K562 (cell line): ENCODE measurements around the gene DYNC1I1. TPM values are rescaled to one million over a fixed set of nuclear protein-coding genes. Genes with fewer than 3 reads are reported as not detected.

Experiments used
- BRF2 ChIP-seq: IDR thresholded peaks from 3 replicates; pipeline ENCODE4 v1.6.1; 2011; ENCODE audit warnings: borderline replicate concordance, mild to moderate bottlenecking; ENCODE audit not compliant: insufficient read length, insufficient read depth
- CBFA2T3 ChIP-seq: fragments of 450-650 bp; IDR thresholded peaks from 2 replicates; pipeline ENCODE4 v1.6.1; 2017
- DLX4 ChIP-seq: fragments of 250-450 bp; sonication (Bioruptor Pico); IDR thresholded peaks from 2 replicates; pipeline ENCODE4 v1.6.1; 2021; ENCODE audit warnings: mild to moderate bottlenecking
- KLF10 ChIP-seq: fragments of 250-450 bp; sonication (Bioruptor Pico); IDR thresholded peaks from 2 replicates; pipeline ENCODE4 v1.6.1; 2021; ENCODE audit warnings: matching md5 sums
- MAX ChIP-seq: sonication (generic); formaldehyde crosslinking; IDR thresholded peaks from 2 replicates; pipeline ENCODE4 v1.9.0; 2022; ENCODE audit warnings: mild to moderate bottlenecking, missing genetic modification reagents
- MBD1 ChIP-seq: fragments of 250-450 bp; sonication (Bioruptor Pico); IDR thresholded peaks from 2 replicates; pipeline ENCODE4 v1.8.0; 2022; ENCODE audit warnings: inconsistent platforms
- RBM34 ChIP-seq: fragments of 200-400 bp; formaldehyde crosslinking; IDR thresholded peaks from 2 replicates; pipeline ENCODE4 v1.6.1; 2018; ENCODE audit warnings: low read length, borderline replicate concordance; ENCODE audit not compliant: insufficient read depth
- STAT5A ChIP-seq: IDR thresholded peaks from 2 replicates; pipeline ENCODE4 v1.6.1; 2012; ENCODE audit warnings: low read length, inconsistent platforms, borderline replicate concordance
- ZNF699 ChIP-seq: fragments of 250-450 bp; sonication (Bioruptor Pico); IDR thresholded peaks from 2 replicates; pipeline ENCODE4 v1.8.0; 2021; ENCODE audit warnings: mild to moderate bottlenecking, moderate library complexity; ENCODE audit not compliant: insufficient replicate concordance
- polyA plus RNA-seq, 8 experiments: library from polyadenylated mRNA; depleted of rRNA in 4 of 8; stranded (reverse) in 5 of 8; unstranded in 3 of 8; fragments of >200 nt; fragmentation: Nextera tagmentation in 2 of 8; fragmentation: Illumina TruSeq in 1 of 8; extraction: Ambion mirVana in 2 of 8; extraction: Trizol in 1 of 8; gene quantifications; 2 replicates each; pipeline versions ENCODE4 v1.2.1 to v1.2.3, GENCODE V29; 2011 to 2014; ENCODE audit warnings: inconsistent platforms in 1 of 8, missing spikeins in 1 of 8
- total RNA-seq, 7 experiments: library from RNA; depleted of rRNA in 6 of 7; stranded (reverse); fragments of >200 nt in 6 of 7; fragmentation: Illumina TruSeq in 2 of 7; extraction: Trizol in 2 of 7; gene quantifications; 2 replicates each; pipeline versions ENCODE4 v1.2.1 to v1.2.3, GENCODE V29; 2011 to 2021; ENCODE audit warnings: low replicate concordance in 1 of 7

The DYNC1I1 gene
- total and polyA plus RNA-seq, 9 of the 15 experiments (the other 6 are each of a cell fraction or from before 2014, with no cell fraction given): 0.22 to 1.5 (median 0.44) TPM

GRCh38 chr7:95929710-95930280 is 157.4 kb downstream of the DYNC1I1 start (continued):
- TF ChIP-seq RBM34 (no peak), MAX (CRISPR knock-in tag) (no peak), DLX4 (no peak), ZNF699 (no peak), STAT5A (no peak), BRF2 (no peak), CBFA2T3 (no peak), KLF10 (CRISPR knock-in tag) (no peak), MBD1 (CRISPR knock-in tag) (no peak)
- TF ChIP-seq, all 486 proteins: peak for 0
